A549 (cell line): ENCODE measurements around the gene RAD54L. TPM values are rescaled to one million over a fixed set of nuclear protein-coding genes. Genes with fewer than 3 reads are reported as not detected.

Experiments
- ATAC-seq, 2 experiments: fragments of 200-7000 bp in 1 of 2; fragments of >200 bp in 1 of 2; cut with Nextera tagmentation in 1 of 2; cut with Tn5 transposase in 1 of 2; 3 replicates each; pipeline versions ENCODE4 v1.8.0 to v1.9.1; 2018 to 2020; ENCODE audit warnings: mild to moderate bottlenecking in 1 of 2, moderate library complexity in 1 of 2
- CTCF ChIA-PET: fragments of 300-600 bp; sonication (Branson Sonifier 250); formaldehyde crosslinking; extraction: SDS; loops from one replicate; lab custom pipeline; 2021; ENCODE audit warnings: antibody characterized with exemption, inconsistent platforms; lab: Yijun Ruan, JAX
- POLR2A ChIA-PET: fragments of 350-600 bp; formaldehyde crosslinking; extraction: SDS; loops from one replicate; lab custom pipeline; 2021; ENCODE audit warnings: antibody characterized with exemption, inconsistent platforms; lab: Yijun Ruan, JAX
- DNase-seq, 2 experiments: peaks; one replicate each; pipeline versions ENCODE4 v3.0.0 to v3.0.0-alpha.2; 2011 to 2016; ENCODE audit warnings: low read depth in 1 of 2, low spot score in 1 of 2
- FAIRE-seq: peaks from 2 replicates; lab custom pipeline; 2011; peaks lifted over from hg19 to GRCh38; lab: Jason Lieb, UNC
- H3K27ac ChIP-seq, 2 experiments: fragments of >200 bp; sonication (Bioruptor Twin); formaldehyde crosslinking; 3 replicates each; pipeline ENCODE4 v1.5.1; 2016 to 2017
- H3K4me1 ChIP-seq: fragments of >200 bp; sonication (Bioruptor Twin); formaldehyde crosslinking; 3 replicates; pipeline ENCODE4 v1.6.1; 2016
- H3K4me2 ChIP-seq: fragments of >200 bp; sonication (Bioruptor Twin); formaldehyde crosslinking; 3 replicates; pipeline ENCODE4 v1.6.1; 2016
- H3K4me3 ChIP-seq: fragments of >200 bp; sonication (Bioruptor Twin); formaldehyde crosslinking; 3 replicates; pipeline ENCODE4 v1.5.1; 2016
- H3K9me3 ChIP-seq: fragments of >200 bp; sonication (Bioruptor Twin); formaldehyde crosslinking; 3 replicates; pipeline ENCODE4 v1.6.1; 2016
- ESRRA ChIP-seq: fragments of 150-350 bp; IDR thresholded peaks from 2 replicates; pipeline ENCODE4 v1.6.1; 2014; ENCODE audit warnings: mild to moderate bottlenecking, low read length, borderline replicate concordance
- HEYL ChIP-seq: fragments of 250-450 bp; sonication (Bioruptor Pico); IDR thresholded peaks from 2 replicates; pipeline ENCODE4 v1.8.0; 2021; ENCODE audit warnings: mild to moderate bottlenecking, moderate library complexity
- HOXA7 ChIP-seq: fragments of 250-450 bp; sonication (Bioruptor Pico); IDR thresholded peaks from 2 replicates; pipeline ENCODE4 v1.5.0; 2020; ENCODE audit warnings: mild to moderate bottlenecking, moderate library complexity
- JUN ChIP-seq, 2 experiments: fragments of >200 bp; sonication (Bioruptor Twin); formaldehyde crosslinking; IDR thresholded peaks; 2 replicates in 1 of 2; 3 replicates in 1 of 2; pipeline ENCODE4 v1.6.1; 2016 to 2017
- JUNB ChIP-seq: fragments of >200 bp; sonication (Bioruptor Twin); formaldehyde crosslinking; IDR thresholded peaks from 2 replicates; pipeline ENCODE4 v1.6.1; 2016
- KDM1A ChIP-seq: fragments of 200-600 bp; sonication (generic); IDR thresholded peaks from 2 replicates; pipeline ENCODE4 v1.6.1; 2016; ENCODE audit warnings: low read depth, mild to moderate bottlenecking
- KDM5A ChIP-seq: fragments of 200-600 bp; sonication (generic); IDR thresholded peaks from 2 replicates; pipeline ENCODE4 v1.6.1; 2016; ENCODE audit warnings: antibody characterized with exemption, mild to moderate bottlenecking
- MAFK ChIP-seq: fragments of 450-650 bp; IDR thresholded peaks from 2 replicates; pipeline ENCODE4 v1.6.1; 2014; ENCODE audit not compliant: partially characterized antibody
- MAX ChIP-seq: IDR thresholded peaks from 2 replicates; pipeline ENCODE4 v1.6.1; 2012
- PHF8 ChIP-seq: fragments of 200-600 bp; sonication (generic); IDR thresholded peaks from 2 replicates; pipeline ENCODE4 v1.6.1; 2016; ENCODE audit warnings: low read depth, mild to moderate bottlenecking, antibody characterized with exemption, moderate library complexity, borderline replicate concordance
- POLR2AphosphoS2 ChIP-seq: conservative IDR thresholded peaks from 2 replicates; pipeline ENCODE4 v1.6.1; 2012; ENCODE audit warnings: low read length, improper control_type of control experiment, inconsistent platforms
- RARB ChIP-seq: fragments of 250-450 bp; sonication (Bioruptor Pico); IDR thresholded peaks from 2 replicates; pipeline ENCODE4 v1.8.0; 2021; ENCODE audit warnings: mild to moderate bottlenecking, moderate library complexity
- RFX5 ChIP-seq: fragments of 450-650 bp; IDR thresholded peaks from 2 replicates; pipeline ENCODE4 v1.7.1; 2014; ENCODE audit warnings: antibody characterized with exemption, mild to moderate bottlenecking, moderate library complexity
- TFCP2L1 ChIP-seq: fragments of 250-450 bp; sonication (Bioruptor Pico); IDR thresholded peaks from 2 replicates; pipeline ENCODE4 v1.5.0; 2021; ENCODE audit warnings: mild to moderate bottlenecking
- ZFP36 ChIP-seq: fragments of 450-650 bp; IDR thresholded peaks from 2 replicates; pipeline ENCODE4 v1.6.1; 2014; ENCODE audit warnings: borderline replicate concordance; ENCODE audit not compliant: partially characterized antibody
- ZNF302 ChIP-seq: fragments of 250-450 bp; sonication (Bioruptor Pico); IDR thresholded peaks from 2 replicates; pipeline ENCODE4 v1.9.0; 2021; ENCODE audit warnings: inconsistent platforms, mild to moderate bottlenecking, moderate library complexity
- WGBS: methylation state at CpG from one replicate; pipeline ENCODE4 v1.1.6; 2017; ENCODE audit errors: missing lambda C conversion rate; 5-methylcytosine and 5-hydroxymethylcytosine counted together
- polyA plus RNA-seq, 4 experiments: library from polyadenylated mRNA; depleted of rRNA in 3 of 4; stranded (reverse); fragments of >200 nt; fragmentation: RNase III in 1 of 4; extraction: RNeasy Plus Mini Kit Qiagen cat#74134 plus additional on column Dnase treatment in 1 of 4; gene quantifications; 2 replicates in 3 of 4; 3 replicates in 1 of 4; pipeline ENCODE4 v1.2.3, GENCODE V29; 2011 to 2017
- TF ChIP-seq, protein P1 (sequence below): fragments of >200 bp; sonication (Bioruptor Twin); formaldehyde crosslinking; IDR thresholded peaks from 3 replicates; pipeline ENCODE4 v1.5.1; 2016
- TF ChIP-seq, protein P2 (sequence below): fragments of 250-450 bp; sonication (Bioruptor Pico); IDR thresholded peaks from 2 replicates; pipeline ENCODE4 v1.5.0; 2021; ENCODE audit warnings: mild to moderate bottlenecking, moderate library complexity, borderline replicate concordance
- TF ChIP-seq, protein P3 (sequence below): IDR thresholded peaks from 2 replicates; pipeline ENCODE4 v1.6.1; 2012
- TF ChIP-seq, protein P4 (sequence below): IDR thresholded peaks from 2 replicates; pipeline ENCODE4 v1.6.1; 2012; ENCODE audit warnings: low read depth, borderline replicate concordance
- TF ChIP-seq, protein P5 (sequence below): fragments of >200 bp; sonication (Bioruptor Twin); formaldehyde crosslinking; IDR thresholded peaks from 3 replicates; pipeline ENCODE4 v1.6.1; 2016
- TF ChIP-seq, protein P6 (sequence below): fragments of 250-450 bp; sonication (Bioruptor Pico); IDR thresholded peaks from 2 replicates; pipeline ENCODE4 v1.5.0; 2020; ENCODE audit warnings: low read depth, mild to moderate bottlenecking, moderate library complexity

RAD54L gene
- polyA plus RNA-seq, 2 of the 4 experiments (the other 2 are of a cell fraction) = 10.9 to 14.0 TPM

- peaks cover 20% of the 10 kb centered on the region; the same call in 2 of the 3 replicates for H3K4me1 ChIP-seq
- H3K4me2 ChIP-seq = peak overlapping the region; percentile 90
- no peak for TF ChIP-seq KDM1A
- TF ChIP-seq HEYL (CRISPR knock-in tag) = no peak
- 0 out of 2 replicates have a peak, but pooled peaks have one; percentile 2 for TF ChIP-seq MAX
- TF ChIP-seq POLR2AphosphoS2 = no peak
- FAIRE-seq = no peak
- POLR2A ChIA-PET = no interaction called here
- CTCF ChIA-PET = no interaction called here
- no peaks in the 10 kb centered on the region for H3K9me3 ChIP-seq
- peak overlapping the region; percentile 84 for H3K4me3 ChIP-seq
- 70% methylated on average over 10 of the region's 17 CpGs for WGBS
- no peak; a peak in 2 of 6 replicates for ATAC-seq
- peak overlapping the region; percentile 98 to 99 for H3K27ac ChIP-seq
- DNase-seq = peak in 1 of 2 experiments; percentile 14
Observed at GRCh38 chr1:46301406-46301807, 53.8 kb downstream of the RAD54L start.

DNA sequence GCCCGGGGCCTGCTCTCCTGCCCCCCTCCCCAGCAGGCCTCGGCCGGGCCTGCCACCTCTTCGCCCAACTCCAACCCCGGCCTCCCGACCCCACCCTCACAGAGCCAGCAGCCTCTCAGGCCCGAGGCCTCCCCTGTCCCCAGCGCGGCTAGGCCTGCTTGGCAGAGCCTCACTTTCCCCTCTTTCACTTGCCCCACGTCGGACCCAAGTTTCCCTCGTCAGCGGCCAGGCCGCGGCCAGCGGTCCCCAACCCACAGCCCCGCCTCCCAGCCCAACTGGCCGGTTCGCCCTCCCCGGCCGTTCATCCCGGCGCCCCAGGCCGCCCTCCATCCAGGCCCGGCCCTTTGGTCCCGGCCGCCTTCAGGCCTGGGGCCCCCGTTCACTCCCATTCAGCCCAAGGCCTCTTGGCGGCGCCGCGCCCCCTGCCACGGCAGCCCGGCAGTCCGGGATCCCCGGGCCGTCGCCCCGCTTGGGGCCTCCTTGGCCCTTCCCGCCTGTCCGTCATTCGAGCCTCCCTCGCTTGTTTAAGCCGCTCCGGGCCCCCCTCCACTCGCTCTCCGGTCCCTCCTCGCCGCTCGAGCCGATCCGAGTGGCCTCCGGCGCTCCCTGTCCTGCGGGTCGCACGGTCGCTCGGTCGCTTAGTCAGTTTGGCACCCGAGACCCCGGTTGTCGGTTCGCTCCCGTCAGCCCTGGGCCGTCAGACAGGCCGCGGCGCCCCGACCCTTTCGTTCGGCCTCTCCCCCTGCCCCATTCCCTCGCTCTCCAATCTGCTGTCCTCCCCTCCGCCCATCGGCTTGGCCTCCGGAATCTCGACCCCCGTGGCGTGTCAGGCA, 54.5 kb downstream of the RAD54L start:
- peak overlapping the region; percentile 84 for H3K4me3 ChIP-seq
- FAIRE-seq (no peak), ATAC-seq (peak; percentile 37 to 41; a peak in 5 of 6 replicates), DNase-seq (peak in 1 of 2 experiments; percentile 44)
- H3K27ac ChIP-seq = peak overlapping the region; percentile 98 to 99
- H3K9me3 ChIP-seq = no peaks in the 10 kb centered on the region
- under 1% methylated on average over 15 of the region's 79 CpGs for WGBS
- CTCF ChIA-PET = interaction anchor here (2.6 kb wide), 1 partner anchor 46 kb away, joined by 17 read pairs; no protein-coding TSS in a partner anchor
- peak overlapping the region; percentile 90 for H3K4me2 ChIP-seq
- peaks cover 21% of the 10 kb centered on the region; the same call in 2 of the 3 replicates for H3K4me1 ChIP-seq
- POLR2A ChIA-PET = no interaction called here
- 0 out of 2 replicates have a peak, but pooled peaks have one; percentile 38 for TF ChIP-seq TFCP2L1 (CRISPR knock-in tag)
- TF ChIP-seq RFX5 = no peak
- TF ChIP-seq ZFP36 = no peak
- TF ChIP-seq, protein P1, sequence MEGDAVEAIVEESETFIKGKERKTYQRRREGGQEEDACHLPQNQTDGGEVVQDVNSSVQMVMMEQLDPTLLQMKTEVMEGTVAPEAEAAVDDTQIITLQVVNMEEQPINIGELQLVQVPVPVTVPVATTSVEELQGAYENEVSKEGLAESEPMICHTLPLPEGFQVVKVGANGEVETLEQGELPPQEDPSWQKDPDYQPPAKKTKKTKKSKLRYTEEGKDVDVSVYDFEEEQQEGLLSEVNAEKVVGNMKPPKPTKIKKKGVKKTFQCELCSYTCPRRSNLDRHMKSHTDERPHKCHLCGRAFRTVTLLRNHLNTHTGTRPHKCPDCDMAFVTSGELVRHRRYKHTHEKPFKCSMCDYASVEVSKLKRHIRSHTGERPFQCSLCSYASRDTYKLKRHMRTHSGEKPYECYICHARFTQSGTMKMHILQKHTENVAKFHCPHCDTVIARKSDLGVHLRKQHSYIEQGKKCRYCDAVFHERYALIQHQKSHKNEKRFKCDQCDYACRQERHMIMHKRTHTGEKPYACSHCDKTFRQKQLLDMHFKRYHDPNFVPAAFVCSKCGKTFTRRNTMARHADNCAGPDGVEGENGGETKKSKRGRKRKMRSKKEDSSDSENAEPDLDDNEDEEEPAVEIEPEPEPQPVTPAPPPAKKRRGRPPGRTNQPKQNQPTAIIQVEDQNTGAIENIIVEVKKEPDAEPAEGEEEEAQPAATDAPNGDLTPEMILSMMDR = no peak
- TF ChIP-seq ZNF302 (CRISPR knock-in tag) = no peak
- TF ChIP-seq MAFK = no peak
- TF ChIP-seq, protein P2, sequence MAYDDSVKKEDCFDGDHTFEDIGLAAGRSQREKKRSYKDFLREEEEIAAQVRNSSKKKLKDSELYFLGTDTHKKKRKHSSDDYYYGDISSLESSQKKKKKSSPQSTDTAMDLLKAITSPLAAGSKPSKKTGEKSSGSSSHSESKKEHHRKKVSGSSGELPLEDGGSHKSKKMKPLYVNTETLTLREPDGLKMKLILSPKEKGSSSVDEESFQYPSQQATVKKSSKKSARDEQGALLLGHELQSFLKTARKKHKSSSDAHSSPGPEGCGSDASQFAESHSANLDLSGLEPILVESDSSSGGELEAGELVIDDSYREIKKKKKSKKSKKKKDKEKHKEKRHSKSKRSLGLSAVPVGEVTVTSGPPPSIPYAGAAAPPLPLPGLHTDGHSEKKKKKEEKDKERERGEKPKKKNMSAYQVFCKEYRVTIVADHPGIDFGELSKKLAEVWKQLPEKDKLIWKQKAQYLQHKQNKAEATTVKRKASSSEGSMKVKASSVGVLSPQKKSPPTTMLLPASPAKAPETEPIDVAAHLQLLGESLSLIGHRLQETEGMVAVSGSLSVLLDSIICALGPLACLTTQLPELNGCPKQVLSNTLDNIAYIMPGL = no peak
- no peak for TF ChIP-seq ESRRA
- TF ChIP-seq, protein P3, sequence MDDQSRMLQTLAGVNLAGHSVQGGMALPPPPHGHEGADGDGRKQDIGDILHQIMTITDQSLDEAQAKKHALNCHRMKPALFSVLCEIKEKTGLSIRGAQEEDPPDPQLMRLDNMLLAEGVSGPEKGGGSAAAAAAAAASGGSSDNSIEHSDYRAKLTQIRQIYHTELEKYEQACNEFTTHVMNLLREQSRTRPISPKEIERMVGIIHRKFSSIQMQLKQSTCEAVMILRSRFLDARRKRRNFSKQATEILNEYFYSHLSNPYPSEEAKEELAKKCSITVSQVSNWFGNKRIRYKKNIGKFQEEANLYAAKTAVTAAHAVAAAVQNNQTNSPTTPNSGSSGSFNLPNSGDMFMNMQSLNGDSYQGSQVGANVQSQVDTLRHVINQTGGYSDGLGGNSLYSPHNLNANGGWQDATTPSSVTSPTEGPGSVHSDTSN = no peak
- no peak for TF ChIP-seq JUNB
- TF ChIP-seq, protein P4, sequence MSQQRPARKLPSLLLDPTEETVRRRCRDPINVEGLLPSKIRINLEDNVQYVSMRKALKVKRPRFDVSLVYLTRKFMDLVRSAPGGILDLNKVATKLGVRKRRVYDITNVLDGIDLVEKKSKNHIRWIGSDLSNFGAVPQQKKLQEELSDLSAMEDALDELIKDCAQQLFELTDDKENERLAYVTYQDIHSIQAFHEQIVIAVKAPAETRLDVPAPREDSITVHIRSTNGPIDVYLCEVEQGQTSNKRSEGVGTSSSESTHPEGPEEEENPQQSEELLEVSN = 0 out of 2 replicates have a peak, but pooled peaks have one; percentile 16
- no peak for TF ChIP-seq HOXA7
- no peak for TF ChIP-seq KDM5A
- peak; percentile 3; the same call in 1 of the 2 replicates for TF ChIP-seq MAX
- 0 out of 2 replicates have a peak, but pooled peaks have one; percentile 23 for TF ChIP-seq PHF8
- no peak for TF ChIP-seq JUN (IDR thresholded peaks at IDR 0.05)
- TF ChIP-seq, protein P5, sequence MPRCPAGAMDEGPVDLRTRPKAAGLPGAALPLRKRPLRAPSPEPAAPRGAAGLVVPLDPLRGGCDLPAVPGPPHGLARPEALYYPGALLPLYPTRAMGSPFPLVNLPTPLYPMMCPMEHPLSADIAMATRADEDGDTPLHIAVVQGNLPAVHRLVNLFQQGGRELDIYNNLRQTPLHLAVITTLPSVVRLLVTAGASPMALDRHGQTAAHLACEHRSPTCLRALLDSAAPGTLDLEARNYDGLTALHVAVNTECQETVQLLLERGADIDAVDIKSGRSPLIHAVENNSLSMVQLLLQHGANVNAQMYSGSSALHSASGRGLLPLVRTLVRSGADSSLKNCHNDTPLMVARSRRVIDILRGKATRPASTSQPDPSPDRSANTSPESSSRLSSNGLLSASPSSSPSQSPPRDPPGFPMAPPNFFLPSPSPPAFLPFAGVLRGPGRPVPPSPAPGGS = no peak
- no peak for TF ChIP-seq RARB (CRISPR knock-in tag)
- TF ChIP-seq, protein P6, sequence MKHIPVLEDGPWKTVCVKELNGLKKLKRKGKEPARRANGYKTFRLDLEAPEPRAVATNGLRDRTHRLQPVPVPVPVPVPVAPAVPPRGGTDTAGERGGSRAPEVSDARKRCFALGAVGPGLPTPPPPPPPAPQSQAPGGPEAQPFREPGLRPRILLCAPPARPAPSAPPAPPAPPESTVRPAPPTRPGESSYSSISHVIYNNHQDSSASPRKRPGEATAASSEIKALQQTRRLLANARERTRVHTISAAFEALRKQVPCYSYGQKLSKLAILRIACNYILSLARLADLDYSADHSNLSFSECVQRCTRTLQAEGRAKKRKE = no peak
